ENCODE measurements around the gene LYRM1.

Gene LYRM1

DNA sequence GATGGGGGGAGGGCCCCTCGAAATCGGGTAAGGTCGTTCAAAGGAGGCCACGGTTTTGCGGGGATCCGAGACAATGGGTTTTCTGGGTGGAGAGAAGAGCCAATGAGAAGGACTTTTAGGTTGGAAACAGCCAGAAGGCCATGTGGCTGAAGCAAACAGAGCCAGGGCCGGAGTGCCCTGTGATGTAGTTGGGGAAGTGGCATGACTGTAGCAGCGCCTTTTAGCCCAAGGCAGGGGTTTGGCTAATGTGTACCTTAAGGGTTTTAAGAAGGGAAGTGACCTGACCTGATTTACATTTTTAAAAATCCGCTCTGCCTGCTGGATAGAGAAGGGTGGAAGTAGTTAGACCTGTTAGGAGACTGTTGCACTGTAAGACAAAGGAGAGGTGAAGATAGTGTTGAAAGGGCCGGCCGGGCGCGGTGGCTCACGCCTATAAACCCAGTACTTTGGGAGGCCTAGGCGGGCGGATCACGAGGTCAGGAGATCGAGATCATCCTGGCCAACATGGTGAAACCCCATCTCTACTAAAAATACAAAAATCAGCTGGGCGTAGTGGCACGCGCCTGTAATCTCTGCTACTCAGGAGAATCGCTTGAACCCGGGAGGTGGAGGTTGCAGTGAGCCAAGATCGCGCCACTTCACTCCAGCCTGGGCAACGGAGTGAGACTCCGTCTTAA is 1.0 kb downstream of the LYRM1 start:
- no peak for DNase-seq (ENCODE audit: insufficient read length, low spot score)
- FAIRE-seq, result no peak
- TF ChIP-seq, protein P1, sequence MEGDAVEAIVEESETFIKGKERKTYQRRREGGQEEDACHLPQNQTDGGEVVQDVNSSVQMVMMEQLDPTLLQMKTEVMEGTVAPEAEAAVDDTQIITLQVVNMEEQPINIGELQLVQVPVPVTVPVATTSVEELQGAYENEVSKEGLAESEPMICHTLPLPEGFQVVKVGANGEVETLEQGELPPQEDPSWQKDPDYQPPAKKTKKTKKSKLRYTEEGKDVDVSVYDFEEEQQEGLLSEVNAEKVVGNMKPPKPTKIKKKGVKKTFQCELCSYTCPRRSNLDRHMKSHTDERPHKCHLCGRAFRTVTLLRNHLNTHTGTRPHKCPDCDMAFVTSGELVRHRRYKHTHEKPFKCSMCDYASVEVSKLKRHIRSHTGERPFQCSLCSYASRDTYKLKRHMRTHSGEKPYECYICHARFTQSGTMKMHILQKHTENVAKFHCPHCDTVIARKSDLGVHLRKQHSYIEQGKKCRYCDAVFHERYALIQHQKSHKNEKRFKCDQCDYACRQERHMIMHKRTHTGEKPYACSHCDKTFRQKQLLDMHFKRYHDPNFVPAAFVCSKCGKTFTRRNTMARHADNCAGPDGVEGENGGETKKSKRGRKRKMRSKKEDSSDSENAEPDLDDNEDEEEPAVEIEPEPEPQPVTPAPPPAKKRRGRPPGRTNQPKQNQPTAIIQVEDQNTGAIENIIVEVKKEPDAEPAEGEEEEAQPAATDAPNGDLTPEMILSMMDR (IDR thresholded peaks at IDR 0.05; ENCODE audit: insufficient read depth, missing control alignments), result no peak

DNA sequence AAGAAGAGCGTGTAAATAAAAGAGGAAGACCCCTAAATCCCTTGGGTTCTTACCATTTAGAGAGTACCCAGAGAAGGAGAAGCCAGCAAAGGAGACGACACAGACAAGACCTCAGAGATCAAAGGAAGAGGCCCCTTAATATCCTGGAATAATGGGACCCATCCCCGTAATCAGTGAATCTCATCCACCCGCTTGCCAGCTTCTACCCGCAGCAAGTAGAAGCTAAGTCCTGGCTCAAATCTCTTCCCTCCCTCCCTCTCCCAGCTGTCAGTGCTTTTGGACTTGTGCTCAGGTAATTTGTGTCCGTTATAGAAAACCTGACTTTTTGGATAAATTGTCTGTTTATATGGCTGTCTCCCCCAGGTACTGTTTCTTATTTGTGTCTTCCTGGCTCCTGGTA is 1.9 kb downstream of the LYRM1 start:
- FAIRE-seq (no peak), DNase-seq (ENCODE audit: insufficient read length, low spot score) (no peak)
- TF ChIP-seq, protein P1 (IDR thresholded peaks at IDR 0.05; ENCODE audit: insufficient read depth, missing control alignments), result no peak

DNA sequence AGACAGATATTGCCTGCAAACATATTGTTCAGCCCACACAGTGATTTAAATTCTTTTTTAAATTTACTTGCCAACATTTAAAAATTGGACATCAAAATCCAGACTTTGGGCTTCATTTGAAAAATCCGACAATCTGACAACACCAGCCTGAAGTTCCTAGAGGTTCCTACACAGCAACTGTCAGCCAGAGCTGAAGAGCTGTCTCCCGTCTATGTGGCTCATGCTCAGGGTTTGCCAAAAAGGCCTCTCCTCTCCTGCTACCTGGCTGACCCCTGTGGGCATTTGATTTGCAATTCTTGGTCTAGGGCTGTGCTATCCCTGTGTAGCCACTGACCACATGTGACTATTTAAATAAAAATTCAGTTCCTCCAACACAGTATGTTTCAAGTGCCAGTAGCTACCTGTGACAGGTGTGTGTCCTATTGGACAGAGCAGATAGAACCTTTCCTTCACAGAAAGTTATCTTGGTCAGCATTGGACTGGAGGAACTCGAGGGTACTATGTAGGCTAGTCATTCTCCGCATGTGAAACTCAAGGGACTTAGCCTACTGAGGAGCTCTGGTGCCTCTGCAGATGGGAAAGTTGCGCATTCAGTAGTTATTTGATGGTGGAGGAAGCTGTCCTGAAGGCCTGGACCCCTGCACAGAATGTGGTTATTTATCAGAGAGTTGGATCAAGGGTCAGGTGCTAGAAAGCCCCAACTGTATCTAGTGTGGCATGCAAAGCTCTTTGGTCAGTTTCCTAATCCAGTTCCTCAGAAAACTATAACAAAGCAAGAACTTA is 2.7 kb downstream of the LYRM1 start:
- DNase-seq (ENCODE audit: insufficient read length, low spot score), result no peak
- FAIRE-seq, result no peak
- TF ChIP-seq, protein P1 (IDR thresholded peaks at IDR 0.05; ENCODE audit: insufficient read depth, missing control alignments), result no peak

DNA sequence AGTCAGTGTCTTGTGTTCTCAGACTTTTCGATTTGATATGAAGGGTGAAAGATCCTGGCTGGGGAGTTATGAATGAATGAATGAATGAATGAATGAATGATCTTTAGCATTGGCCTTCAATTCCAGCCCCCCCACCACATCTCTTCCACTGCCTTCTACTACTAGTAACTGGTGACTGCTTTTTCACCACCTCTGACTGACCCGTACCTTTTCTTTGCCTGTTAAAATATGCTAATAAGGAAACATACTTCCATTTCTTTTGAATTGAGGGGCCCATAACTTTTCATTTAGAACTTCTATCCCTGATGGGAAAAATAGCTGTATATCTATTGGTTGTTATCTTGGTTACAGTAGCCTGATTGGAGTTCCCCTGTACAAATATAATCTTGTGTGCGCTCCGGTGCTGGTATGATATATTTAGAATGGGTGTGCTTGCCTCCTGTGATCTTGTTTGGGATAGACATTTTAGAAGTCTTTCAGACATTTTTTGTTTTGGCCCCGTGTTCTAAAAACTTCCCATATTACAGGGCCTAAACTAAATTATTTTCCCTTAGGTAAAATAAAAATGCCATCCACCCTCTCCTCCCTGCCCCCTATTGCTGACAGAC is 3.4 kb downstream of the LYRM1 start:
- TF ChIP-seq, protein P1 (IDR thresholded peaks at IDR 0.05; ENCODE audit: insufficient read depth, missing control alignments), result no peak
- DNase-seq (ENCODE audit: insufficient read length, low spot score) (no peak), FAIRE-seq (no peak)

DNA sequence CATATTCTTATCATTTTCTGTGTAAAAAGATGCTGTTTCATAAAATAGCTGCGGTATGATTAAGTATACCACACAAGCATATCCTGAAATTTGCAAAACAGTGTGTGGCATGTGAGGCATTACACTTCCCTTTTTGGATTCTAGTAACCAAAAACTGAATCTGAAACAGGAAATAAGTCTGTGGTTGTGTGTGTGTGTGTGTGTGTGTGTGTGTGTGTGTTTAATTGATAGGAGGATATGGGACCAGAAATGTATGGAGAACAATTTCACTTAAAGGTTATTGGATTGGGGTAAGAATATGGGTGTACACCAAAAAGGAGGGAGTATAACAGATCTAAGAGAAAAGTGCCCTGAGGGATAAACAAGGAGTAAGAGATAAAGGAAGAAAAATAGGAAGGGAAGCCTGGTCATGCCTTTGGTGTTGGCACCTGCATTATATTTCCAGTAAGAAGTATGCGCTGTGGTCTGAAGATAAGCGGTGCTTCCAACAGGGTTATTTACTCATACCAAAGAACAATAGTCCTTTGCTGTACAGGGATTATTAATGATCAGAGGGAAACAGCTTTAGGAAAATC is 4.0 kb downstream of the LYRM1 start:
- no peak for FAIRE-seq

DNA sequence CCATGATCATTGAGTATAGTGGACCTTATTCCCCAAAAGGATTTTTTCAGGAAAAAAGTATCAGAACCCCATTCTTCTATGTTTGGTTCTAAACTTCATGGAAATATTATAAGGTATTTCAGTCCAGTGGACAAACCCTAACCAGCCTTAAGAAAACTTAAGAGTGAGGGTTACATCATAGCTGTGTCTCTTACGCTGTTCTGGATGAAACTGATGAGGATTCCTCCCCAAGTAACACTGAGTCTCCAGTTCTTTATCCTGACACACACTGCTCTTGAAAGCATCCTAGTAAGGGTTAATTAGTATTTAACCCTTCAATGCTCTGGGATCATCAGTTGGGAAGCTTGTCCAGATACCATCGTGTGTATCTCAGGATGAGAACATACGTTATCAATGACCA is 5.0 kb downstream of the LYRM1 start:
- no peak for DNase-seq (ENCODE audit: insufficient read length, low spot score)

More for the DNA sequence above, 4.0 kb downstream of the LYRM1 start:
- DNase-seq (ENCODE audit: insufficient read length, low spot score), result no peak
- TF ChIP-seq, protein P1 (IDR thresholded peaks at IDR 0.05; ENCODE audit: insufficient read depth, missing control alignments), result no peak

More for the DNA sequence above, 5.0 kb downstream of the LYRM1 start:
- TF ChIP-seq, protein P1 (IDR thresholded peaks at IDR 0.05; ENCODE audit: insufficient read depth, missing control alignments), result no peak
- FAIRE-seq, result no peak
